AG04449 (cell line): Measurements from ENCODE around the gene TNFAIP2.

ENCODE experiments used
- CTCF ChIA-PET: fragments of 350-600 bp; formaldehyde crosslinking; extraction: SDS; loops from one replicate; lab custom pipeline; 2021; ENCODE audit warnings: antibody characterized with exemption; lab: Yijun Ruan, JAX
- POLR2A ChIA-PET: fragments of 400-600, 350-600 bp; formaldehyde crosslinking; extraction: SDS; loops from one replicate; lab custom pipeline; 2020; ENCODE audit warnings: antibody characterized with exemption, inconsistent platforms; lab: Yijun Ruan, JAX
- DNase-seq: peaks from one replicate; pipeline ENCODE4 v3.0.0-alpha.2; 2010; ENCODE audit warnings: low read depth, low spot score
- H3K4me3 ChIP-seq: 2 replicates; pipeline ENCODE4 v1.5.1; 2011; ENCODE audit warnings: low read depth, mild to moderate bottlenecking, control low read depth, low read length
- TF ChIP-seq, protein P1 (sequence below): IDR thresholded peaks from one replicate; pipeline ENCODE4 v1.5.1; 2011; ENCODE audit warnings: mild to moderate bottlenecking, moderate library complexity, low read length, control low read depth, inconsistent platforms; ENCODE audit not compliant: insufficient read depth; ENCODE audit errors: missing control alignments

TNFAIP2 gene

DNA sequence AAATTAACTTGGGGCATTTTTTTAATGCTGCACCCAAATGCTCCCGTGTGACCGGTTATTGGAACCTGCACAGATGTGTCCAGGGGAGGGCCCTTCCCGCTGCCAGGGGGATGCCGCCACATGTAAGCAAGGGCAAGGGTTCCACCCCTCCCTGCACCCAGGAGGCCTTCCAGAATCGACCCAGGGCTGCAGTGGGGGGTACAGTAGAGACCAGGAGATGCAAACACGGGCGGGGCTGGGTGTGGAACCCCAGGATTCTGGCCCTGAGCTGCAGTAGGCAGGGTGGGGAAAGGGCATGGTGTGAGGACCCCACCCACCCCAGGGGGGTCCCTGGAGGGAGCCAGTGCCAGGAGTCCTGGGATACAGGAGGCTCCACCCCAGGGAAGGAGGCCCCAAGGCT, 54.1 kb downstream of the TNFAIP2 start:
- POLR2A ChIA-PET = no interaction called here
- TF ChIP-seq, protein P1, sequence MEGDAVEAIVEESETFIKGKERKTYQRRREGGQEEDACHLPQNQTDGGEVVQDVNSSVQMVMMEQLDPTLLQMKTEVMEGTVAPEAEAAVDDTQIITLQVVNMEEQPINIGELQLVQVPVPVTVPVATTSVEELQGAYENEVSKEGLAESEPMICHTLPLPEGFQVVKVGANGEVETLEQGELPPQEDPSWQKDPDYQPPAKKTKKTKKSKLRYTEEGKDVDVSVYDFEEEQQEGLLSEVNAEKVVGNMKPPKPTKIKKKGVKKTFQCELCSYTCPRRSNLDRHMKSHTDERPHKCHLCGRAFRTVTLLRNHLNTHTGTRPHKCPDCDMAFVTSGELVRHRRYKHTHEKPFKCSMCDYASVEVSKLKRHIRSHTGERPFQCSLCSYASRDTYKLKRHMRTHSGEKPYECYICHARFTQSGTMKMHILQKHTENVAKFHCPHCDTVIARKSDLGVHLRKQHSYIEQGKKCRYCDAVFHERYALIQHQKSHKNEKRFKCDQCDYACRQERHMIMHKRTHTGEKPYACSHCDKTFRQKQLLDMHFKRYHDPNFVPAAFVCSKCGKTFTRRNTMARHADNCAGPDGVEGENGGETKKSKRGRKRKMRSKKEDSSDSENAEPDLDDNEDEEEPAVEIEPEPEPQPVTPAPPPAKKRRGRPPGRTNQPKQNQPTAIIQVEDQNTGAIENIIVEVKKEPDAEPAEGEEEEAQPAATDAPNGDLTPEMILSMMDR = no peak
- no peak for DNase-seq
- CTCF ChIA-PET = interaction anchor here (1.3 to 12.5 kb wide), 2 partner anchors 9 to 73 kb away, joined by 8 to 154 read pairs; no protein-coding TSS in a partner anchor
- H3K4me3 ChIP-seq = no peak overlapping the region

DNA sequence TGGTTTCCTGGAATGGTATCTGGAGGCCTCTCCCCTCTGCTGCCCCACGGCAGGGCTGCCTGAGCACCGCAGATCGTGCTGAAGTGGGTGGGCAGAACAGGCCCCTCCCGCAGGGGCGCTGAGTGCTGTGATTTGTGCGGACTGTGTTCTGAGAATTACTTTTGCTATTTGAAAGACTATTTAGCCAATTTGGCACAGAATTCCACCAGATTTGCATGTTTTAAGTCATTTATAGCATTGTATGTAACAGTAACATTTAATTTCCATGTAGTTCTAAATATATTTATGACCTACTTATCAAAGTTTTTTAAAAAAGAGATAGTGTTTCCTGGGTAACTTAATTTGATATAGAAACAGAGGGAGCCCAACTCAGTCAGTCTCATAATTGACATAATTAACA, 55.3 kb downstream of the TNFAIP2 start:
- POLR2A ChIA-PET = no interaction called here
- TF ChIP-seq, protein P1 = no peak
- CTCF ChIA-PET = interaction anchor here (1.0 to 12.5 kb wide), 4 partner anchors 8 to 101 kb away, joined by 3 to 154 read pairs (median 6); no protein-coding TSS in a partner anchor
- no peak overlapping the region for H3K4me3 ChIP-seq
- no peak for DNase-seq

DNA sequence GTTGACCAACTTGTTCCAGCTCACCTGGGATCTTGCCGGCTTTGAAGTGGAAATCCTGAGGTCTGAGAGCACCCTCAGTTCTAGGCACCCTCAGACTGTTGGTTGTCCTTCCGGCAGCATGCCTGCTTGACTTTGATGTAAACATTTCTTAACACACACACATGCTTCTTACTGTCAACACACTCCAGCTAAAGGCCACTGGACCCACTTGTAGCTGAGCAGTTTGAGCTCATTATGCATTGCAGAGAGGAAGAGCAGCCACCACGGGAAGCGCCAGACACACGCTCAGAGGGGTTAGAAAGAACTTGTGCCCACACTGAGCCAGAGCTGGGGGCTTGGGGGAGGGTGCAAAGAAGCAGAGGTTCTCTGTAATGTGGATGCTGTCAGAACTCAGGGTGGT, 55.8 kb downstream of the TNFAIP2 start:
- ChIA-PET CTCF (interaction anchor here (0.8 to 12.5 kb wide), 4 partner anchors 17 to 113 kb away, joined by 3 to 154 read pairs (median 4); no protein-coding TSS in a partner anchor), POLR2A (no interaction called here)
- no peak for DNase-seq
- TF ChIP-seq, protein P1 = no peak
- H3K4me3 ChIP-seq = no peak overlapping the region

DNA sequence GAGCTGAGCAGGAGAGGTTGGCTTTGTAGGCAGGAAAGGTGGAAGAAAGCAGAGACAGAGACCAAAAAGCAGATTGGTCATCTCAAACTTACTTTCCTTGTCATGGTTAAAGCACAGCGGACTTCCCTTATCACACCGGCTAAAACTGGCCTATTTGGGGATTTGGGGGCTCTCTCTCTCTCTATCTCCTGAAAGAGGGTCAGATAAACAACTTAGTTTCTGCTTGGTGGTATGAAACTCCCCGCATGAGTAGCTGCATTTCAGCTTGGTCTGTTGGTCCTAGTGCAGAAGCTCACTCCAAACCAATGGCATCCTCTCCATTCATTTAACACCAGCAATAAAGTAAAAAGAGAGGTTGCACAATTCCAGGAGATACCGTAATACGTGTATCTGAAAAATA, 57.1 kb downstream of the TNFAIP2 start:
- ChIA-PET CTCF (interaction anchor here (0.8 to 12.5 kb wide), 3 partner anchors 11 to 76 kb away, joined by 3 to 154 read pairs (median 3); no protein-coding TSS in a partner anchor), POLR2A (no interaction called here)
- TF ChIP-seq, protein P1 = no peak

DNA sequence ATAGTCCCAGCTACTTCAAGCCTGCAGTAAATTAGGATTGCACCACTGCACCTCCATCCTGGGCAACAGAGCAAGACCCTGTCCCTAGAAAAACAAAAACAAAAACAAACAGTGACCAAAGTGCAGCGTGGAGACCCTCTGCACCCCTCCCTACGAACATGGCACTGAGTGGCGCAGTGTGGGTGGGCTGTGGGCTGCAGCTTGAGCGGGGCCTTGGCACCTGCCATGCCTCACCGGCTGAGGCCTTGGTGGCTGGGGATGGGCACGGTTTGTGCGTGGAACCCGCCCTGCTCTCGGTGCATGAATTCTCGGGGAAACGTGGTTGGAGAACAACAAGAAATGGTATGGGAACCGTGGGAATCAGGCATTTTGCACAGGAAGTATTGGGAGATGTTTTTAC, 60.8 kb downstream of the TNFAIP2 start:
- no peak for DNase-seq
- TF ChIP-seq, protein P1 = no peak
- no peak overlapping the region for H3K4me3 ChIP-seq
- ChIA-PET CTCF (interaction anchor here (0.9 to 12.5 kb wide), 20 partner anchors 8 to 134 kb away, joined by 3 to 154 read pairs (median 4); no protein-coding TSS in a partner anchor), POLR2A (interaction anchor here (0.6 kb wide), 1 partner anchor 108 kb away, joined by 4 read pairs; no protein-coding TSS in a partner anchor)

More for the DNA sequence above, 57.1 kb downstream of the TNFAIP2 start:
- DNase-seq = no peak
- H3K4me3 ChIP-seq = no peak overlapping the region

DNA sequence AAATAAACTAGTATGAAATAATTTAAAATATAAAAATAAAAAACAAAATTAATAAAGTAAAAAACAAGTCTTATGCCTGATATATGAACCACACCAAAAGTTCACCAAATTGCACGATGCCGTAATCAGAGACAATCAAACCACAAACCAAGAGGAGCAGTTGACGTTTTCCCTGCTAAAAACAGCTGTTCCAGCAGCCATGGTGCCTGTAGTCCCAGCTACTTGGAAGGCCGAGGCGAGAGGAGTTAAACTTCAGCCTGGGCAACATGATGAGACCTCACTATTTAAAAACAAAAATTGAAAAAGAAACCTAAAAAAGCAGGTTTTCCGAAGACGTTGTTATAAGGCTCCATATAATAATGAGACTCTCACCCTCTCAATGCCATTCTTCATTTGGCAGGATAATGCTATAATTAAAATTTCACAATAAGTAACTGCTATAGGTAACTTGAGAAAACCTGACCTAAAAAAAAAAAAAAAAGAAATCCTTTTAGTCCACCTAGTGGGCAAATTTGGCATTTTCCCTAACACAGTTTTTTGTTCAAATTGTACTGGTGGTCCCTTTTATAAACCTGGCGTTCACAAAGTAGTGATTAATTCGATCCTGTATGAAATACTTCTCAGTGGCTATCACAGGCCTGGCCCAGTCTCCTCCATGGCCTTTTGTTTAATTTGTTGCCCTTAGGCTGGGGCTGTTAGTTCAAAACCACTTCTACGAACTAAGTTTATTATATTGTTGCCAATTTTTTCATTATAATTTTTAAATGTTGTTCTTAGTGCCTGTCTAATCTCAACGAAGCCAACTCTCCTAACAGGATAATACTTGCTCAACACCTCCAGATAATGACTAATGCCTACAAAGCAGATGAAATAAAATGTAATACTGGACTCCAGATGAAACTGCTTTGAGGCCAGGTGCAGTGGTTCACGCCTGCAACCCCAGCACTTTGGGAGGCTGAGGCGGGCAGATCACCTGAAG, 62.1 kb downstream of the TNFAIP2 start:
- POLR2A ChIA-PET = no interaction called here
- CTCF ChIA-PET = interaction anchor here (0.8 to 12.5 kb wide), 21 partner anchors 9 to 133 kb away, joined by 3 to 154 read pairs (median 4); no protein-coding TSS in a partner anchor
- TF ChIP-seq, protein P1 = peak; percentile 34
- no peak overlapping the region for H3K4me3 ChIP-seq
- DNase-seq = no peak
